ENCODE results near the gene NAT10. TPM values are rescaled to one million over a fixed set of nuclear protein-coding genes. Genes with fewer than 3 reads are reported as not detected.

NAT10 gene
- total RNA-seq, 2 donors from 2014 or later, result 20.1 to 29.0 TPM

GRCh38 chr11:34146411-34146810, 41.0 kb downstream of the NAT10 start:
- ATAC-seq (no peak), DNase-seq (no peak)
- intact Hi-C loops (cut with DNase I), result no loop called here

DNA sequence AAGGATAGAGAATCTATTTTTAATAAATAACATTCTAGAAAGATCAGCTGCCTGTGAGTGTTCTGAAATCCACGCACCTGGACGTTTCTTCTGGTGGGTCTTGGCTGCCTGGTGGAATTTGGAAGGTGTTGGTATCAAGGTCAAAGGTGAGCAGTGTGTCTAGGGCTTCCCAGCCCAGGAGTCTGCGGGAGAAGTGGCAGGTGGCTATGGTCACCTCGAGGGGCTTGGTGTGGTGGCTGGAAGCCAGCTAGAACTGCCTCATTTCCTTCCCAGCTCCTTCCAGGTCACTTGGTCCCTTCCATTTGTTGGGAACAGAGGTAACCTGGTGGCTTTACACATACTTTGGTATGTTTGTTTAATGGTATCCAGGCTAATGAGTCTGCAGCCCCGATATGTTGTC, 41.4 kb downstream of the NAT10 start:
- intact Hi-C loops (cut with DNase I), result no loop called here
- no peak for DNase-seq
- ATAC-seq, result no peak

DNA sequence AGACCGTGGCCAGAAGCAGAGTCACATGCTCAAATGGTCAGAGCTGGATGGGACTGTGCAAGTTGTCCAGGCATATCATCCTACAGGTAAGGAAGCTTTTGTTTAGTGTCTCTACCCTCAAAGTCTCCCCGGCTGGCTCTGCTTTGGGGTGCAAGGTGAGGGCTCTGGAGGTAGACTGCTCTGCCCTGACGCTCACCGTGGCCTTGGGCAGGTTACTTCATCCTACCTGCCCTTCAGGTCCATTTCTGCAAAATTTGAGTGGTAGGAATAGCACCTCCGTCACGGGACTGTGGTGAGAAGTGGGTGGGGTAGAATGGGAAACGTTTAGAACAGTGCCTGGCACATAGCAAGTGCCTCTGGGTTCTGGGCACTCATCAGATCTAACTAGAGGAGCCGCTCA, 42.2 kb downstream of the NAT10 start:
- intact Hi-C loops (cut with DNase I), result no loop called here
- DNase-seq (no peak), ATAC-seq (no peak)

GRCh38 chr11:34148504-34149165, 43.2 kb downstream of the NAT10 start:
- no peak for DNase-seq
- ATAC-seq, result peak in 1 of 2 donors; percentile 8
- intact Hi-C loops (cut with DNase I), result no loop called here

DNA sequence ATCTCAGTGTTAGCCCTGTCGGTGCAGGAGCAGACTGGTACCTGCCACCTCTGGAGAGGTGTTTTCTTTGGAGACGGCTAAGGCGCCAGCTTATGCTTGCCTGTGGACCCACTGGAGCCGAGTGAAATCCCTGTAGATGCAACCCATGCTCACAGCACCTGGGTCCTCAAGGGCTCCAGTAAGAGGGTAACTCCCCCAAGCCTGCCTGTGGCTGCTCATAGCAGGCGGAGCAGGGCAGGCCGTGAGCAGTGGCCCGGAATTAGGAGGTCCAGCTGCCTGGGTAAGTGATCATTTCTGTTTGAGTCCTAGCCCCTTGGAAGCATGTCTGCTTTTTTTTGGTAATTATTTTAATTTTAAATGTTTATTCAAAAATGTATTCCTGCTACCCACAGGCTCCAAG, 43.8 kb downstream of the NAT10 start:
- intact Hi-C loops (cut with DNase I), result no loop called here
- no peak for DNase-seq

GRCh38 chr11:34149786-34150185, 44.4 kb downstream of the NAT10 start:
- ATAC-seq, result peak; percentile 34 to 46
- no peak for DNase-seq
- intact Hi-C loops (cut with DNase I), result no loop called here

More for the DNA sequence above, 43.8 kb downstream of the NAT10 start:
- ATAC-seq, result no peak

GRCh38 chr11:34150494-34151151, 45.2 kb downstream of the NAT10 start:
- intact Hi-C loops (cut with DNase I), result no loop called here
- DNase-seq (no peak), ATAC-seq (no peak)

- ATAC-seq, result no peak
- DNase-seq, result no peak
- intact Hi-C loops (cut with DNase I), result no loop called here
Observed at GRCh38 chr11:34151166-34151565, 45.7 kb downstream of the NAT10 start.

DNA sequence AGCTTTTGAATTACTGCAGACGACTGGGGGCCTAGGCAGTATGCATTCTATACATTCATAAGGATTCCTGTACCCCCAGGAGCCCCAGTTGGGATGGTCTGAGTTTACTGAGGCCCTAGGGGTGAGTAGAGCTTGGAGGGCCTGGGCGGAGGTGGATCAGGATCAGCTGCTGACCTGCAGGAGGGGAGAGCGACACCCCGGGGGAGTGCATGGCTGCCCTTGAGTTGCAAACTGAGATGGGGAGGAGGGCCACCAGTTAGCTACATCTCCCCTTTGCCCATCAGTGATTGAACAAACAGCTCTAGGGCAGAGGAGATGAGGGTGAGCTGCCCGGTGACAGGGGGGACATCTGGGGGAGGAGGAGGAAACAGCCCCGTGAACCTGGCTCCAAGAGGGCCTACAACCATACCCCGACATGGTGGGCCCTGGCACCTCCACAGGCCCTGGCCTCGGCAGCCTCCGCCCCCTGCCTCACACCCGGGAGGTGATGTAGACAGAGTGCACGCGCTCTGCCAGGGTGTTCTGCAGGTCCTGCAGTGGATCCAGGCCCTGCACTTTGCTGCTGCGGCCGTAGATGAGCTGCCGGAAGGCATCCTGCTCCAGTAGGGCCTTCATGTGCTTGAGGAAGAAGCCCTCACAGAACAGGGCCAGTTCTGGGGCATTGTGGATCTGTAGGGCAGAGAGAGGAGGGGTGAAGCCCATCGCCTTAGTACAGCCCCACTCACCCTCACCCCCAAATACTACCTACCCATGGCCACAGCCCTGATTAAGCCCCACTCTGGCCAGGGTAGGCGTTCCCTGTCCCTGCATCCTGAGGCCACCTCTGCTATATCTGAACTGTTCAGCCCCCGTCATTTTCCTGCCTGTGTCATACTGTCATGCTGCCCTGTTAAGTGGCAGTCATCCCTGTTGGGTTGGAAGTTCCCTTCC, 46.8 kb downstream of the NAT10 start:
- intact Hi-C loops (cut with DNase I), result no loop called here
- no peak for ATAC-seq
- no peak for DNase-seq

- DNase-seq (no peak), ATAC-seq (no peak)
- intact Hi-C loops (cut with DNase I), result no loop called here
Observed at GRCh38 chr11:34154059-34154875, 48.8 kb downstream of the NAT10 start.

- intact Hi-C loops (cut with DNase I), result no loop called here
- DNase-seq, result no peak
- ATAC-seq, result peak in 1 of 2 donors; percentile 16
Observed at GRCh38 chr11:34155057-34155756, 49.8 kb downstream of the NAT10 start.

DNA sequence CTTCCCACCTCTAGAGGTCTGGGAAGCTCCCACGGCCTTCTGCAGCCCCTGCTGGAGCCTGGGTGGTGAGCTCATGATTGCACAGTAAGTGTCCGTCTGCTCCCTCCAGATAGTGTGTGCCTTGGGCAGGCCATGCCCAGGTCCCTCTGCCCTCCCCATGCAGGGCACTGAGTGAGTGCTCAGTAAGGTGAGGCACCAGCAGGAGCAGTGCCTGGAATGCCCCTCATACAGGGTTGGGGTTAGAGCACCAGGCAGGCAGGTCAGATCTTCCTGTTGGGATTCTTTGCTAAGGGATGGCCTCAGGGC, 50.3 kb downstream of the NAT10 start:
- intact Hi-C loops (cut with DNase I), result no loop called here
- ATAC-seq, result no peak

DNA sequence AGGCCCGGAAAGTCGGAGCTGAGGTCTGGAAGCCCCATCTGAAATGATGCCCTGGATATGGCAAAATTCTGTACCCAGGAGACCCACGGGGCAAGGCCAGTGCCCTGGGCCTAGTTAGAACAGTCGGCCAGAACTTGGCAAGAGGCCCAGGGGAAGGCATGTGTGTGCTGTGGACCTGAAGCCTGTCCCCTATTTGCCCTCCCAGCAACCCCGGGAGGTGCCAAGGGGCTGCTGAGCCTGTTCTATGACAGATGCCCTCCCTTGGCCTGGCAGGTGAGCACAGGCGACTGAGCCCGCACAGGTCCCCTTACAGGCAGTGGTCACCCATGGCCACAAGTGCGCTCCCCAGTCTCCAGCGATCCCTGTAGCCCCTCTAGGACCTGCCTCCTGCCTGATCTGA, 51.7 kb downstream of the NAT10 start:
- intact Hi-C loops (cut with DNase I), result no loop called here
- ATAC-seq, result peak in 1 of 2 donors; percentile 36
- DNase-seq, result no peak

More for the DNA sequence above, 50.3 kb downstream of the NAT10 start:
- DNase-seq, result no peak

GRCh38 chr11:34158661-34159060, 53.2 kb downstream of the NAT10 start:
- no peak for ATAC-seq
- intact Hi-C loops (cut with DNase I), result no loop called here
- no peak for DNase-seq

DNA sequence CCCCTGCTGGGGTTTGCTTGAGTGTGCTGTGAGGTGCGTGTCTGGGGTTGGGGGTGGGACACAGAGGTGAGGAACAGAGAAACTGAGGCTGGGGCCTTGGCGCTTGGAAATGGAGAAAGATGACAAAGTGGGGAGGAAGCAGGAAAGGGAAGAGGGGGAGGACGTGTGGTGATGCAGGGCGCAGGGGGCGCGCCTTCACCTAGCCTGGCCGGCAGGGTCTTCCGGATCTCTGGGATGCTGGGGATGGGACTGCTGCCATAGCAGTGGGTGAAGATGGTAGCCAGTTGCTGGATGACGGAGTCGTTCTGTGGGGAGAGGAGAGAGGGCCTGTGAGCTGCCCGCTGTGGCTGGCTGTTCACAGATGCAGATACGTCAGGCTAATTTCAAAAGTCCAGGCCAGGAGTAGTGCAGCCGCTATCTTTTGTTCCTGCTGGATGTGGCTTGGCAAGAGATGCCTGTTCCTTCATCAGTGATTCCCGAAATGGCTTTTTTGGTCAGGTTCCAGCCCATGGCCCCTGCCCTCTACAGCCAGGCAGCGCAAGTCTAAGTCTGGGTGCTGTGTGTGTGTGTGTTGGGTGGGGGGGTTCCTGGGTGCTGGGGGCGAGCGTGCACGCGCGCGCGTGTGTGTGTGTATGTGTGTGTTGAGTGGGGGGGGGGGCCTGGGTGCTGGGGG, 54.8 kb downstream of the NAT10 start:
- peak; percentile 25 to 48 for ATAC-seq
- intact Hi-C loops (cut with DNase I), result no loop called here

DNA sequence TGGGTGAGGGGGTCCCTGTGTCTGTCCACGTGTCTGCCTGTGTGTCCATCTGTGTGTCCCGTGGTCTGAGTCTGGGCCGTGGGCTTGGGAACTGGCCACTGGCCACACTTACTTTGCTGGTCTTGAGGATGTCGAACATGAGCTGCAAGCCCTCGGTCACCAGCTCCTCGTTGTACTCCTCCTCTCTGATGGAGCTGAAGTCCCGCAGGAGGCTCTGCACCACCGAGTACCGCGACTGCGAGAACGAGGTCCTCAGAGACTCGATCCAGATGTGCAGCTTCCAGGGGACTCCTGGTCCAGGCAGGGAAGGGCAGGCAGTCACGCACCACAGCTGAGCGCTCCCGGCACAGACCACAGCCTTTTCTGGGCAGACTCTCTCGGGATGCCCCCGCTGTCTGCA, 55.4 kb downstream of the NAT10 start:
- intact Hi-C loops (cut with DNase I), result no loop called here
- no peak for ATAC-seq
- DNase-seq, result no peak

More for the DNA sequence above, 54.8 kb downstream of the NAT10 start:
- DNase-seq, result no peak

DNA sequence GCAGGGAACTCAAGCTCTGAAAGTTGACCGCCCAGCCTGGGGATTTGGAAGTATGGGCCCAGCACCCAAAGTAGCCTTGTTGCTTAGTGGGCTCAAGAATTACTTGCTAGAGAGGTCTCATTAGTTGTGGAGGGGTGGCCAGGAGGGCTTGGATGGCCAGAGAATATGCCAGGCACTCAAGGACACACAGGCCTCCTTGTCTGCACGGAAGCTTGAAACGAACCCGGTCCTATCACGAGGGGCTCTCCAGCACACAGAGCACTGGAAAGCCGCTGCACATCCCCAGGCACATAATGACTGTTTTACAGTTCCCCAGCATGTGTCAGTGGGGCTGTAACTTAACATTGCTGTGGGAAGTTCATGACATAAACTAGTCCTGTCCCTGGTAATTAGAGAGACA, 55.9 kb downstream of the NAT10 start:
- ATAC-seq (no peak), DNase-seq (no peak)
- intact Hi-C loops (cut with DNase I), result no loop called here

DNA sequence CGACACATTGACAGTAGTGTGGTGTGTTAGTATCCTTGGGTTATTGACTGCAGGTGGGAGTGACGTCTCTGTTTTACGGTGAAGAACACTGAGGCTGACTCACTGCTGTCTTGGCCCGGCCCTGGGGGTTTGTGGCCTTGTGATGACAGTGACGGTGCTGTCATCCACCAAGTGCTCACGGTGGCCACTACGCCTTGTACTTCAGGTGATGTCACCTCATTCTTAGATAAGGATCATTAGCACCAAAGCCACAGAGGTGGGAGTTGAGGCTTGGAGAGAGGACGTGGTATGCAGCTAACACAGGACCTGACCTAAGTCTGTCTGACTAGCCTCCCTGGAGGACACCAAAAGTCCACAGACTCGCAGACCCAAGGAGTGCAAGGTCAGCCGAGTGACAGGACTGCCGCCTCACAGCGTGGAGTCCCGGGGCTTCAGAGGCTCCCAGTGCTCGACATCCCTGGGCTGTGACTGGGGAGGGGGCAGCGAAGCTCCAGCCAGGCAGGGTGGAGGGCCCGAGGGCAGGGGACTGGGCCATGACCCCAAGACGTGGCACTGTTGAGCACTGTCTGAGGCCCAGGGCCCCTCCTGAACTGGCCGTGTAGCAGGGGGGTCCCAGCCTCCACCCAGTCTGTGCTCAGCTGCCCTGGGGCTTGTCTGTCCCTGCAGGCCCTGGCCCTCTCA, 56.5 kb downstream of the NAT10 start:
- DNase-seq, result no peak
- ATAC-seq, result peak in 1 of 2 donors; percentile 7
- intact Hi-C loops (cut with DNase I), result no loop called here
